Ovary (tissue), 3 donors: ENCODE measurements around the gene SMAD2.

Experiments used
- CTCF ChIP-seq, 3 donors: fragments of 450-650 bp in 2 of 3; fragments of 200-600 bp in 1 of 3; IDR thresholded peaks; one replicate each; pipeline versions ENCODE4 v1.5.1 to v1.8.0; 2016 to 2022; ENCODE audit warnings: antibody characterized with exemption in 3 of 3, mild to moderate bottlenecking in 1 of 3
- POLR2A ChIP-seq: fragments of 450-650 bp; IDR thresholded peaks from one replicate; pipeline ENCODE4 v1.6.1; 2017; ENCODE audit warnings: antibody characterized with exemption, mild to moderate bottlenecking, moderate library complexity
- donor health status: DM: no; HTN: no; CAD: no.

GRCh38 chr18:47773931-47774330 is 156.5 kb downstream of the SMAD2 start:
- TF ChIP-seq CTCF (IDR thresholded peaks at IDR 0.05) (no peak), POLR2A (no peak)
